HG03095 (cell line): Measurements from ENCODE around the gene ATXN7L1.
"Not testable (repeated sequence)": the region's sequence is repeated elsewhere in the genome, so short reads cannot be mapped to it uniquely, and the experiment has no call there.

ENCODE experiments used
- ATAC-seq: cut with Tn5 transposase; IDR thresholded peaks from one replicate; pipeline ENCODE4 v1.9.1; 2021; ENCODE audit warnings: moderate library complexity; ENCODE audit not compliant: unreplicated experiment

Gene ATXN7L1

DNA sequence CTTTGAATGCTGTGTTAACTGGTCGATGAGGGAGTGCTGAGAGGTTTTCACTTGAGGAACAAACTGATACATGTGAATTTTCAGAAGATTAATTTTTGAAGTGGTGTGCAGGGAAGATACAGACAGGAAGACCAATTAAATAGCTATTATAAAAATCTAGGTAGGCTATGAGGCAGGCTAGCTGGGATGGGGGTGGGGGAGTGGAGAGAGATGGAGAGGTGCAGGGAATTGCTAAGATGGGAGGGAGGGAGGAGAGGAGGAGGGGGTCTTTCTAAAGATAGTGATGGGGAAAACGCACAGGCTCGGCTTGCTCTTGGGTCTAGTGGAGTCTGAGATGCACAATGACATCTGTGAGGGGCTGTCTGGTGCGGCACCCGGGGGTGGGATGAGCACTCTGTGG lies 15.2 kb downstream of the ATXN7L1 start:
- ATAC-seq: no peak

DNA sequence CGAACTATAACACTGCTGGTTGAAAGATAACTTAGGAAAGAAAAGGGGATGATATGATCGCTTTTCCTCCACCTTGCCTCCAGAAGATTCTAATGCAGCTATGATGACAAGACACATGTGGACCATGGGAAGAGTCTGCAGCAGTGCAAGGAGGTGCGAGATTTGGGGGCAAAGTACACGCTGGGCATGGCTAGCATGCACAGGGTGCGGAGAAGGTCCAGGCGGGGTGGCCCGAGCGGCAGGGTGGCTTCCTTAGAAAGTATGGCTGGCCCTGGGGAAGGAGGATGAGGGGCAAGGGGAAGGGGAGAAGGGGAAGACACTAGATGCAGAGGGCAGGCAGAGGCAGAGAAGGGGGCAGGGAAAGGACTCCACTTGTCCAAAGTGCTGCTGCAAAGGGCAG lies 15.6 kb downstream of the ATXN7L1 start:
- no peak for ATAC-seq

GRCh38 chr7:105857009-105857952 lies 19.1 kb downstream of the ATXN7L1 start:
- no peak for ATAC-seq

GRCh38 chr7:105854498-105854897 lies 21.9 kb downstream of the ATXN7L1 start:
- ATAC-seq: no peak

DNA sequence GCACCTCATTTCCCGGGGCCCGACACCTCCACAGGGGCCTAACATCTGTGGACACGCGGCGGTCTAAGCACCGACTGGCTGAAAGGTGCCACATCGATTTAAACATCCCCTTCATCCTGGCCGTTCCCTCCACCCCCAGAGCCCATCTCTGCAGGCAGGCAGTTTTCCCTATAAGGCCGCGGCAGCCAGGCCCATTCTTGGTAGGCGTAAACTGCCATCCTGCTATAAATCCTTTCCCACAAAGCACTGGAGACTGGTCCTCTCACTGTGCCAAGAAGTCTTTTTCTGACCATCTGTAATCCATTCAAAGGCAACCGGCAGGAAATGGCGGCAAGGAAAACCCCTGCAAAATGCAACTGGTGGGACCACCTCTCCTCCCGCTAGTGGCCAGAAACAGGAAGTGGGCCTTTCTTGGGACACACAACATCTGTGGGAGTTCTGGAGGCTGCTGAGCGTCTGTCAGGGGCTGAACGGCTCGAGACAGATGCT lies 22.4 kb downstream of the ATXN7L1 start:
- no peak for ATAC-seq

DNA sequence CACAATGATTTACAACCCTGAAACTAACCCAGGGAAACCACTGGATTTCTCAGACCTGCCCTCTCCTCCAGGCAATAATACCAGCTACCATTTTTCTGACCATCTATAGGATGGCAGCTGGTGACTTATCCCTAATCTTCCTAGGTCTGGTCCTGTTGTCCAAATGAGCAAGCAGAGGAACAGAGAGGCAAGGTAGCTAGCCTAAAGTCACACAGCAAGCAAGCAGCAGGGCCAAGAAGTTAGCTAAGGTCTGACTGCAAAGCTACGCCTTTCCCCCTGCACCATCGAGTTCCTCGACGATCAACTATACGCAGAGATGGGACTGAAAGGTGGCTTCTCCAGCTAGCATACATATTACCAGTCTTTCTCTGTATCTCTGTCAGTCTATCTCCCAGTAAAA lies 25.3 kb downstream of the ATXN7L1 start:
- no peak for ATAC-seq

DNA sequence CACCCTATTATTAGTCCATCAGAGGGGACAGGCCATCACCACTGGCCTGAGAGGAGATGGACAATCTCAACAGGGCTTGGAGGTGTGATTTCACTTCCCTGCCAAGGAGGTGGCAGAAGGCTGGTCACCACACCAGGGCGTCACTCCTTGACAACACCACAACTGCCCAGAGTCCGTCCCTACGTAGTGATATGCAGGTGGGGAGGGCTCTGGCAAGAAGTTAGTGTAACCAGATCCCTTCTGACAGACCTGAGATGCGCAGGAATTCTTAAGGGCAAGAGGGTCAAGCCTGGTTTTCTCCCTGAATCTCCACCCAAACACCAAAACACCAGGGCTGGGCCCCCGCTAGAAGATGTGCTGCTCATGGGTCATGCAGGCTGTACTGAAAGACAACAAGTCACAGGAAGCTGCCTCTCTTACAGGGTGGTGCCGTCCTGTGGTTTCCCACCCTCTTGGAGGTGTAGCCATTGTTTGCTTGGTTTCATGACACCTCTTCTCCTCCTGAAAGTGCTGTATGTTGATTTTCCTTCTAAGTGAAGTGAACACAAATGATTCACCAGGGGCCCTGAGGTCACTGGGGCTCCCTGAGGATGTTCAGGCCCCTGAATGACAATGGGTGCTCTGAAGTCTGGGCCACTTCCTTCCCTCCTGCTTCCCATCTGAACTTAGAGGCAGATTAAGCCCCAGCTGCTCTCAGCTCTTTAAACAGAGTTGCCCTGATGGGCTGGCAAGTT lies 27.1 kb downstream of the ATXN7L1 start:
- no peak for ATAC-seq

GRCh38 chr7:105846404-105846803 lies 30.0 kb downstream of the ATXN7L1 start:
- no peak for ATAC-seq

- ATAC-seq: not testable (repeated sequence)
These were observed 31.7 kb downstream of the ATXN7L1 start for GRCh38 chr7:105844681-105845080.

DNA sequence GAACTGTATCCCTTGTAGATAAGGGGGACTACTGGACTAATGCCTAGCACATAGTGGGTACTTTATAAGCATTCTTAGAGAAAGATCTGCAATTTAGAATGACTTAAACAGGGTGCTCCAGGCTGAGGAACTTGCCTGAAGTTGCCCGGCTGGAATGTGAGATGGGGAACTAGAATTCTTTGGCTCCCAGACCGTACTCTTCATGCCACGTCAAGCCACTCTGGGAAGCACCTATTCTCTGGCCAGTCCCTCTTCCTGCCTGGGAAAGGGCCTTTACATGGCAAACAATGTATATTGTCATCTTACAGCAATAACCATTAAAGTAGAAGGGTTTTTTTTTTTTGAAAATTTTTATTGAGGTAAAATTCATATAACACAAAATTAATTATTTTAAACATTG lies 34.5 kb downstream of the ATXN7L1 start:
- no peak for ATAC-seq

- ATAC-seq: no peak
These were observed 35.2 kb downstream of the ATXN7L1 start for GRCh38 chr7:105840981-105841749.

- ATAC-seq: no peak
These were observed 37.1 kb downstream of the ATXN7L1 start for GRCh38 chr7:105839266-105839665.

- no peak for ATAC-seq
These were observed 37.7 kb downstream of the ATXN7L1 start for GRCh38 chr7:105838627-105839231.

- no peak for ATAC-seq
These were observed 38.4 kb downstream of the ATXN7L1 start for GRCh38 chr7:105837765-105838626.

DNA sequence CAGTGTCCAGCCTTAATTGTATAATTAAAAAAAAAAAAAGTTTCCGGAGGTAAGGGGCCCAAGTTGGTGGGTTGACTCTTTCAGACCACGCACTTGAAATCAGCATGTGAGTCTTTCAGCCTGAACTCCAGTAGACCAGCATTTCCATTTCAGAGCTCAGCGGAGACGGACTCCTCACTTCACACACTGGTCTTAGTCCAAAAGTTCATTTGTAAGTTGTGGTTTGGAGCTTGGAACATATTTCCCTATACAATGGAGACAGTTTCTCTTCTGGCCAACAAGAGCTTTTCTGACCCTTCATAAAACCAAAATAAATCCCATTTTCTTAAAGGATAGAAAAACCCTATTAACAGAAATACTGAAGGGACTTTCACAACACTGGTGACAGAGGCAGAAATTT lies 41.0 kb downstream of the ATXN7L1 start:
- no peak for ATAC-seq

- no peak for ATAC-seq
These were observed 44.4 kb downstream of the ATXN7L1 start for GRCh38 chr7:105831824-105832535.

DNA sequence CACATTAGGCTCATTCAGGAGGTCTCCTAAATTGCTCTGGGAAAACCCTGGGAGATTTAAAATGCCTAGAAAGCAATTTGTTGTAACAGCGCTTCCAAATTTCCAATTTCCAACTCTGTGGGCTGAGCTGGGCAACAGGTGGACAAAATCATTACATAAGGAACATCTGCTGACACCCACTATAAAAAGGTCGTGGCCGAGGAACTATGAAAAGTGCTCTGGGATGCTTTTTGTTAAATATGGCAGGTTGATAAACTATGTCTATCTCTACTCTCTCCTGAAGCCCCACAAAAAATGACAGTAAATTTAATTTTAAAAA lies 45.1 kb downstream of the ATXN7L1 start:
- ATAC-seq: no peak

GRCh38 chr7:105830405-105831301 lies 45.7 kb downstream of the ATXN7L1 start:
- no peak for ATAC-seq
